Prostate gland (tissue), 2 donors: ENCODE measurements around the gene IL33.

Source experiments
- POLR2A ChIP-seq: fragments of 450-650 bp; IDR thresholded peaks from one replicate; pipeline ENCODE4 v1.6.1; 2016; ENCODE audit warnings: antibody characterized with exemption, mild to moderate bottlenecking
- POLR2AphosphoS5 ChIP-seq: sonication (generic); formaldehyde crosslinking; IDR thresholded peaks from one replicate; pipeline ENCODE4 v1.6.1; 2017; ENCODE audit warnings: antibody characterized with exemption
- TF ChIP-seq, protein P1 (sequence below), 4 experiments: fragments of 200-600 bp in 2 of 4; fragments of 450-650 bp in 2 of 4; sonication (generic) in 2 of 4; IDR thresholded peaks; 1 replicate in 3 of 4; 2 replicates in 1 of 4; pipeline ENCODE4 v1.5.1; 2016 to 2019; ENCODE audit warnings: antibody characterized with exemption in 4 of 4, mild to moderate bottlenecking in 2 of 4, moderate library complexity in 2 of 4

DNA sequence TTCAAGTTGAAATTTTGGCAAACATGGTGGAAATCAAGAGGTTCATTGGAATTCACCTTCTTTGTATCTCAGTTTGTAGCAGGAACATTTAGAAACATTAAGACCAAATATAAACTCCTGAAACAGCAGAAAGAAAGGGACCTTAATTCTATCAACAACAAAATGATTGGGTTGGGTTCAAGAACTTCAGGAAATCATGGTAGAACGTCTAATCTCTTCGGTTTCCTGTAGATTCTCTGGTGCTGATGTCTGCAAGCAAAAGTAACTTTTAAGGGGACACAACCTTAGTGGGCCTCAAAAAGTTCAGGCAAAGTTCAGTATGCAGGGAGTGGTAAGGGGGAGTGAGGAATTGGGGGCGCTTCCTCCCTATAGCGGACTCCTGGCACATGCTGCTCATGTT lies 3.4 kb downstream of the IL33 start:
- TF ChIP-seq, protein P1, sequence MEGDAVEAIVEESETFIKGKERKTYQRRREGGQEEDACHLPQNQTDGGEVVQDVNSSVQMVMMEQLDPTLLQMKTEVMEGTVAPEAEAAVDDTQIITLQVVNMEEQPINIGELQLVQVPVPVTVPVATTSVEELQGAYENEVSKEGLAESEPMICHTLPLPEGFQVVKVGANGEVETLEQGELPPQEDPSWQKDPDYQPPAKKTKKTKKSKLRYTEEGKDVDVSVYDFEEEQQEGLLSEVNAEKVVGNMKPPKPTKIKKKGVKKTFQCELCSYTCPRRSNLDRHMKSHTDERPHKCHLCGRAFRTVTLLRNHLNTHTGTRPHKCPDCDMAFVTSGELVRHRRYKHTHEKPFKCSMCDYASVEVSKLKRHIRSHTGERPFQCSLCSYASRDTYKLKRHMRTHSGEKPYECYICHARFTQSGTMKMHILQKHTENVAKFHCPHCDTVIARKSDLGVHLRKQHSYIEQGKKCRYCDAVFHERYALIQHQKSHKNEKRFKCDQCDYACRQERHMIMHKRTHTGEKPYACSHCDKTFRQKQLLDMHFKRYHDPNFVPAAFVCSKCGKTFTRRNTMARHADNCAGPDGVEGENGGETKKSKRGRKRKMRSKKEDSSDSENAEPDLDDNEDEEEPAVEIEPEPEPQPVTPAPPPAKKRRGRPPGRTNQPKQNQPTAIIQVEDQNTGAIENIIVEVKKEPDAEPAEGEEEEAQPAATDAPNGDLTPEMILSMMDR (IDR thresholded peaks at IDR 0.05), result no peak
- TF ChIP-seq POLR2A, result no peak
- TF ChIP-seq POLR2AphosphoS5, result no peak
